Activated CD4-positive, alpha-beta T cell treated with anti-CD3 and anti-CD28 coated beads for 4 hours (primary cell): ENCODE measurements around the gene CA5B.
"Not testable (repeated sequence)": the region's sequence is repeated elsewhere in the genome, so short reads cannot be mapped to it uniquely, and the experiment has no call there.

Experiments used
- DNase-seq, 2 donors: peaks; one replicate each; pipeline ENCODE4 v3.0.0-alpha.2; 2020

Gene CA5B

GRCh38 chrX:15748841-15749240, 10.8 kb downstream of the CA5B start:
- no peak for DNase-seq

GRCh38 chrX:15749642-15750610, 11.9 kb downstream of the CA5B start:
- DNase-seq, result no peak

GRCh38 chrX:15750611-15751154, 12.6 kb downstream of the CA5B start:
- DNase-seq, result no peak

- no peak for DNase-seq
Measured at GRCh38 chrX:15751155-15751819, 13.2 kb downstream of the CA5B start.

GRCh38 chrX:15755091-15755490, 17.0 kb downstream of the CA5B start:
- DNase-seq, result no peak

GRCh38 chrX:15758140-15758539, 20.1 kb downstream of the CA5B start:
- no peak for DNase-seq

GRCh38 chrX:15759886-15760285, 21.8 kb downstream of the CA5B start:
- DNase-seq, result not testable (repeated sequence)

- peak; percentile 8 to 57 for DNase-seq
Measured at GRCh38 chrX:15761564-15762191, 23.6 kb downstream of the CA5B start.

GRCh38 chrX:15769300-15769954, 31.4 kb downstream of the CA5B start:
- DNase-seq, result no peak

- peak; percentile 2 to 15 for DNase-seq
Measured at GRCh38 chrX:15781961-15782699, 44.1 kb downstream of the CA5B start.

- DNase-seq, result no peak
Measured at GRCh38 chrX:15785176-15785750, 47.2 kb downstream of the CA5B start.

GRCh38 chrX:15786915-15787314, 48.8 kb downstream of the CA5B start:
- DNase-seq, result no peak

GRCh38 chrX:15789979-15790768, 52.1 kb downstream of the CA5B start, which contains the start of gene ZRSR2:
Gene ZRSR2 (plus strand): TSS chrX:15790484. CDS start chrX:15790496, 12 bp downstream.
- DNase-seq, result peak; percentile 82 to 92

GRCh38 chrX:15790769-15791290, 52.8 kb downstream of the CA5B start:
- DNase-seq, result peak in 1 of 2 donors; percentile 12

- no peak for DNase-seq
Measured at GRCh38 chrX:15797707-15798106, 59.6 kb downstream of the CA5B start.

- no peak for DNase-seq
Measured at GRCh38 chrX:15804563-15804962, 66.5 kb downstream of the CA5B start.

GRCh38 chrX:15808254-15808653, 70.2 kb downstream of the CA5B start:
- DNase-seq, result no peak

GRCh38 chrX:15812192-15812938, 74.3 kb downstream of the CA5B start:
- no peak for DNase-seq

- no peak for DNase-seq
Measured at GRCh38 chrX:15813416-15813815, 75.3 kb downstream of the CA5B start.
